PC-9 (cell line): ENCODE measurements around the gene TCEAL9.

ENCODE experiments used
- EZH2 ChIP-seq: fragments of 200-600 bp; sonication (generic); IDR thresholded peaks from 2 replicates; pipeline ENCODE4 v1.8.0; 2017; ENCODE audit warnings: antibody characterized with exemption, low read depth
- TF ChIP-seq, protein P1 (sequence below): fragments of 200-600 bp; sonication (generic); conservative IDR thresholded peaks from 2 replicates; pipeline ENCODE4 v1.6.1; 2017; ENCODE audit warnings: mixed run types, antibody characterized with exemption, mild to moderate bottlenecking, moderate library complexity

DNA sequence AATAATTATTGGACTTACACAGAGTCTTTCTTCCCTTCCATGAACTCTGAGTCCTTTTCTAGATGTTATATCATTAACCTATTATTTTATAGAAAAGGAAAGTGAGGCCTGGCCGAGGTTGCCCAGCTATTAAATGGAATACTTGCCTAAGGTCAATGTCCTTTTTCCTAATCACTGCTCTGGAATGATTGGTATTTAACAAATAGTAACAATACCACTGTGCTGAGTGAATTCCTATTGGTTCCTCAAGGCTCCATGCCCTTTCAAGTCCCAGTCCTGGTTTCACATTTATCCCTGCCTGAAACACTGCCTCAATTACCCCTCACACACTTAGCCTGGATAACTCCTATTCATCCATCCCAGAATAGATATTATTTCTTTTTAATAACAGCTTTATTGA lies 6.2 kb downstream of the TCEAL9 start:
- TF ChIP-seq, protein P1, sequence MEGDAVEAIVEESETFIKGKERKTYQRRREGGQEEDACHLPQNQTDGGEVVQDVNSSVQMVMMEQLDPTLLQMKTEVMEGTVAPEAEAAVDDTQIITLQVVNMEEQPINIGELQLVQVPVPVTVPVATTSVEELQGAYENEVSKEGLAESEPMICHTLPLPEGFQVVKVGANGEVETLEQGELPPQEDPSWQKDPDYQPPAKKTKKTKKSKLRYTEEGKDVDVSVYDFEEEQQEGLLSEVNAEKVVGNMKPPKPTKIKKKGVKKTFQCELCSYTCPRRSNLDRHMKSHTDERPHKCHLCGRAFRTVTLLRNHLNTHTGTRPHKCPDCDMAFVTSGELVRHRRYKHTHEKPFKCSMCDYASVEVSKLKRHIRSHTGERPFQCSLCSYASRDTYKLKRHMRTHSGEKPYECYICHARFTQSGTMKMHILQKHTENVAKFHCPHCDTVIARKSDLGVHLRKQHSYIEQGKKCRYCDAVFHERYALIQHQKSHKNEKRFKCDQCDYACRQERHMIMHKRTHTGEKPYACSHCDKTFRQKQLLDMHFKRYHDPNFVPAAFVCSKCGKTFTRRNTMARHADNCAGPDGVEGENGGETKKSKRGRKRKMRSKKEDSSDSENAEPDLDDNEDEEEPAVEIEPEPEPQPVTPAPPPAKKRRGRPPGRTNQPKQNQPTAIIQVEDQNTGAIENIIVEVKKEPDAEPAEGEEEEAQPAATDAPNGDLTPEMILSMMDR, result no peak
- no peak for TF ChIP-seq EZH2
